Measurements from ENCODE around the gene NEAT1. TPM values are rescaled to one million over a fixed set of nuclear protein-coding genes. Genes with fewer than 3 reads are reported as not detected.
"Not testable (repeated sequence)": the region's sequence is repeated elsewhere in the genome, so short reads cannot be mapped to it uniquely, and the experiment has no call there.

Gene NEAT1
- polyA plus RNA-seq, 1 donor = 1,329 TPM

- Histone ChIP-seq H3K4me1 (ENCODE audit: control insufficient read depth, insufficient read depth, low read length) (peaks cover 8% of the 10 kb centered on the region), H3K4me3 (ENCODE audit: low read length) (no peak overlapping the region), H3K27me3 (ENCODE audit: control insufficient read depth, insufficient read depth, low read length) (no peaks in the 10 kb centered on the region), H3K27ac (ENCODE audit: low read length) (no peak overlapping the region), H3K36me3 (ENCODE audit: control insufficient read depth, insufficient read depth, low read length) (no peaks in the 10 kb centered on the region), H3K9me3 (ENCODE audit: control insufficient read depth, low read depth, low read length) (no peaks in the 10 kb centered on the region)
- 100% methylated on average over 2 of the region's 3 CpGs for WGBS (ENCODE audit: insufficient coverage, low lambda C conversion rate)
- DNase-seq = no peak
Measured at GRCh38 chr11:65456418-65456817, 33.8 kb downstream of the NEAT1 start.

- H3K4me1 ChIP-seq (ENCODE audit: control insufficient read depth, insufficient read depth, low read length) = peaks cover 7% of the 10 kb centered on the region
- H3K9me3 ChIP-seq (ENCODE audit: control insufficient read depth, low read depth, low read length) = no peaks in the 10 kb centered on the region
- no CpG with 5 or more reads among the region's 7 CpGs for WGBS (ENCODE audit: insufficient coverage, low lambda C conversion rate)
- H3K27ac ChIP-seq (ENCODE audit: low read length) = no peak overlapping the region
- H3K36me3 ChIP-seq (ENCODE audit: control insufficient read depth, insufficient read depth, low read length) = no peaks in the 10 kb centered on the region
- no peaks in the 10 kb centered on the region for H3K27me3 ChIP-seq (ENCODE audit: control insufficient read depth, insufficient read depth, low read length)
- DNase-seq = no peak
- H3K4me3 ChIP-seq (ENCODE audit: low read length) = no peak overlapping the region
Measured at GRCh38 chr11:65459552-65459951, 37.0 kb downstream of the NEAT1 start.

- H3K27ac ChIP-seq (ENCODE audit: low read length); H3K9me3 ChIP-seq (ENCODE audit: control insufficient read depth, low read depth, low read length); H3K27me3 ChIP-seq (ENCODE audit: control insufficient read depth, insufficient read depth, low read length); H3K4me3 ChIP-seq (ENCODE audit: low read length); H3K36me3 ChIP-seq (ENCODE audit: control insufficient read depth, insufficient read depth, low read length); H3K4me1 ChIP-seq (ENCODE audit: control insufficient read depth, insufficient read depth, low read length); DNase-seq: not testable (repeated sequence)
- WGBS (ENCODE audit: insufficient coverage, low lambda C conversion rate) = no CpG with 5 or more reads among the region's 18 CpGs
Measured at GRCh38 chr11:65465471-65465870, 42.9 kb downstream of the NEAT1 start.

- H3K4me3 ChIP-seq (ENCODE audit: low read length); H3K36me3 ChIP-seq (ENCODE audit: control insufficient read depth, insufficient read depth, low read length); DNase-seq; H3K9me3 ChIP-seq (ENCODE audit: control insufficient read depth, low read depth, low read length); H3K27me3 ChIP-seq (ENCODE audit: control insufficient read depth, insufficient read depth, low read length); H3K27ac ChIP-seq (ENCODE audit: low read length): not testable (repeated sequence)
- WGBS (ENCODE audit: insufficient coverage, low lambda C conversion rate) = no CpG with 5 or more reads among the region's 6 CpGs
- H3K4me1 ChIP-seq (ENCODE audit: control insufficient read depth, insufficient read depth, low read length) = peaks cover 14% of the 10 kb centered on the region
Measured at GRCh38 chr11:65467306-65467705, 44.7 kb downstream of the NEAT1 start.

- no peak overlapping the region for H3K4me3 ChIP-seq (ENCODE audit: low read length)
- H3K27me3 ChIP-seq (ENCODE audit: control insufficient read depth, insufficient read depth, low read length) = no peaks in the 10 kb centered on the region
- no peaks in the 10 kb centered on the region for H3K36me3 ChIP-seq (ENCODE audit: control insufficient read depth, insufficient read depth, low read length)
- H3K27ac ChIP-seq (ENCODE audit: low read length) = no peak overlapping the region
- DNase-seq = peak; percentile 87 to 89
- peaks cover 14% of the 10 kb centered on the region for H3K4me1 ChIP-seq (ENCODE audit: control insufficient read depth, insufficient read depth, low read length)
- H3K9me3 ChIP-seq (ENCODE audit: control insufficient read depth, low read depth, low read length) = no peaks in the 10 kb centered on the region
- WGBS (ENCODE audit: insufficient coverage, low lambda C conversion rate) = no CpG with 5 or more reads among the region's 3 CpGs
Measured at GRCh38 chr11:65468874-65469333, 46.3 kb downstream of the NEAT1 start.

GRCh38 chr11:65470433-65471049 is 47.9 kb downstream of the NEAT1 start:
- no CpG with 5 or more reads among the region's 8 CpGs for WGBS (ENCODE audit: insufficient coverage, low lambda C conversion rate)
- no peak overlapping the region for H3K27ac ChIP-seq (ENCODE audit: low read length)
- no peak for DNase-seq
- H3K4me1 ChIP-seq (ENCODE audit: control insufficient read depth, insufficient read depth, low read length) = peaks cover 17% of the 10 kb centered on the region
- H3K9me3 ChIP-seq (ENCODE audit: control insufficient read depth, low read depth, low read length) = no peaks in the 10 kb centered on the region
- no peak overlapping the region for H3K4me3 ChIP-seq (ENCODE audit: low read length)
- no peaks in the 10 kb centered on the region for H3K27me3 ChIP-seq (ENCODE audit: control insufficient read depth, insufficient read depth, low read length)
- H3K36me3 ChIP-seq (ENCODE audit: control insufficient read depth, insufficient read depth, low read length) = no peaks in the 10 kb centered on the region

GRCh38 chr11:65471447-65471891 is 48.9 kb downstream of the NEAT1 start:
- H3K4me1 ChIP-seq (ENCODE audit: control insufficient read depth, insufficient read depth, low read length) = peaks cover 21% of the 10 kb centered on the region
- no CpG with 5 or more reads among the region's 8 CpGs for WGBS (ENCODE audit: insufficient coverage, low lambda C conversion rate)
- H3K4me3 ChIP-seq (ENCODE audit: low read length) = no peak overlapping the region
- peak in 1 of 2 donors; percentile 72 for DNase-seq
- no peaks in the 10 kb centered on the region for H3K36me3 ChIP-seq (ENCODE audit: control insufficient read depth, insufficient read depth, low read length)
- no peaks in the 10 kb centered on the region for H3K9me3 ChIP-seq (ENCODE audit: control insufficient read depth, low read depth, low read length)
- H3K27me3 ChIP-seq (ENCODE audit: control insufficient read depth, insufficient read depth, low read length) = no peaks in the 10 kb centered on the region
- H3K27ac ChIP-seq (ENCODE audit: low read length) = peak overlapping the region; percentile 94

- H3K4me3 ChIP-seq (ENCODE audit: low read length); H3K36me3 ChIP-seq (ENCODE audit: control insufficient read depth, insufficient read depth, low read length); DNase-seq; H3K9me3 ChIP-seq (ENCODE audit: control insufficient read depth, low read depth, low read length); H3K27me3 ChIP-seq (ENCODE audit: control insufficient read depth, insufficient read depth, low read length): not testable (repeated sequence)
- Histone ChIP-seq H3K4me1 (ENCODE audit: control insufficient read depth, insufficient read depth, low read length) (peaks cover 27% of the 10 kb centered on the region), H3K27ac (ENCODE audit: low read length) (peak overlapping the region; percentile 94)
- WGBS (ENCODE audit: insufficient coverage, low lambda C conversion rate) = 90% methylated on average over 2 of the region's 14 CpGs
Measured at GRCh38 chr11:65472588-65473277, 50.1 kb downstream of the NEAT1 start.

GRCh38 chr11:65473278-65473860 is 50.8 kb downstream of the NEAT1 start:
- H3K36me3 ChIP-seq (ENCODE audit: control insufficient read depth, insufficient read depth, low read length) = no peaks in the 10 kb centered on the region

GRCh38 chr11:65474864-65475263 is 52.3 kb downstream of the NEAT1 start:
- Histone ChIP-seq H3K36me3 (ENCODE audit: control insufficient read depth, insufficient read depth, low read length) (no peaks in the 10 kb centered on the region), H3K4me3 (ENCODE audit: low read length) (no peak overlapping the region), H3K4me1 (ENCODE audit: control insufficient read depth, insufficient read depth, low read length) (peaks cover 41% of the 10 kb centered on the region), H3K27me3 (ENCODE audit: control insufficient read depth, insufficient read depth, low read length) (no peaks in the 10 kb centered on the region), H3K9me3 (ENCODE audit: control insufficient read depth, low read depth, low read length) (no peaks in the 10 kb centered on the region), H3K27ac (ENCODE audit: low read length) (peak overlapping the region; percentile 60)
- WGBS (ENCODE audit: insufficient coverage, low lambda C conversion rate) = no CpG with 5 or more reads among the region's 3 CpGs
- DNase-seq = peak in 1 of 2 donors; percentile 73

More at GRCh38 chr11:65473278-65473860, 50.8 kb downstream of the NEAT1 start:
- no peak overlapping the region for H3K27ac ChIP-seq (ENCODE audit: low read length)
- H3K9me3 ChIP-seq (ENCODE audit: control insufficient read depth, low read depth, low read length) = no peaks in the 10 kb centered on the region
- no peak for DNase-seq
- peaks cover 33% of the 10 kb centered on the region for H3K4me1 ChIP-seq (ENCODE audit: control insufficient read depth, insufficient read depth, low read length)
- WGBS (ENCODE audit: insufficient coverage, low lambda C conversion rate) = no CpG with 5 or more reads among the region's 7 CpGs
- no peaks in the 10 kb centered on the region for H3K27me3 ChIP-seq (ENCODE audit: control insufficient read depth, insufficient read depth, low read length)
- no peak overlapping the region for H3K4me3 ChIP-seq (ENCODE audit: low read length)
